SK-N-SH treated with all-trans-retinoic acid at 6 μM for 48 hours (cell line): Measurements from ENCODE around the gene ALDH1A2.

ENCODE experiments used
- ARNTL ChIP-seq: fragments of 450-650 bp; formaldehyde crosslinking; IDR thresholded peaks from 2 replicates; pipeline ENCODE4 v1.5.0; 2020; ENCODE audit warnings: low read depth, mild to moderate bottlenecking, moderate library complexity, borderline replicate concordance
- BACH2 ChIP-seq: fragments of 250-450 bp; sonication (Bioruptor Pico); IDR thresholded peaks from 2 replicates; pipeline ENCODE4 v1.9.0; 2021; ENCODE audit warnings: mild to moderate bottlenecking, borderline replicate concordance
- GLIS3 ChIP-seq: fragments of 250-450 bp; sonication (Bioruptor Pico); IDR thresholded peaks from 2 replicates; pipeline ENCODE4 v1.5.0; 2020; ENCODE audit warnings: mild to moderate bottlenecking, moderate library complexity
- PPARA ChIP-seq: fragments of 250-450 bp; sonication (Bioruptor Pico); IDR thresholded peaks from 2 replicates; pipeline ENCODE4 v1.5.0; 2020; ENCODE audit warnings: mild to moderate bottlenecking, borderline replicate concordance
- RARB ChIP-seq: fragments of 250-450 bp; sonication (Bioruptor Pico); IDR thresholded peaks from 2 replicates; pipeline ENCODE4 v1.8.0; 2021; ENCODE audit warnings: mild to moderate bottlenecking, moderate library complexity
- ZNF565 ChIP-seq: fragments of 450-650 bp; formaldehyde crosslinking; conservative IDR thresholded peaks from 2 replicates; pipeline ENCODE4 v1.5.0; 2020; ENCODE audit warnings: low read depth, mild to moderate bottlenecking, moderate library complexity
- ZNF8 ChIP-seq: fragments of 450-650 bp; formaldehyde crosslinking; IDR thresholded peaks from 2 replicates; pipeline ENCODE4 v1.5.0; 2020; ENCODE audit warnings: mild to moderate bottlenecking, moderate library complexity
- TF ChIP-seq, protein P1 (sequence below): fragments of 250-450 bp; sonication (Bioruptor Pico); IDR thresholded peaks from 2 replicates; pipeline ENCODE4 v1.5.1; 2021; ENCODE audit warnings: mild to moderate bottlenecking, moderate library complexity
- TF ChIP-seq, protein P2 (sequence below): fragments of 250-450 bp; sonication (Bioruptor Pico); IDR thresholded peaks from 2 replicates; pipeline ENCODE4 v1.8.0; 2020; ENCODE audit warnings: mild to moderate bottlenecking, moderate library complexity, borderline replicate concordance
- TF ChIP-seq, protein P3 (sequence below): fragments of 250-450 bp; sonication (Bioruptor Pico); IDR thresholded peaks from 2 replicates; pipeline ENCODE4 v1.5.1; 2020; ENCODE audit warnings: low read depth, mild to moderate bottlenecking, moderate library complexity

DNA sequence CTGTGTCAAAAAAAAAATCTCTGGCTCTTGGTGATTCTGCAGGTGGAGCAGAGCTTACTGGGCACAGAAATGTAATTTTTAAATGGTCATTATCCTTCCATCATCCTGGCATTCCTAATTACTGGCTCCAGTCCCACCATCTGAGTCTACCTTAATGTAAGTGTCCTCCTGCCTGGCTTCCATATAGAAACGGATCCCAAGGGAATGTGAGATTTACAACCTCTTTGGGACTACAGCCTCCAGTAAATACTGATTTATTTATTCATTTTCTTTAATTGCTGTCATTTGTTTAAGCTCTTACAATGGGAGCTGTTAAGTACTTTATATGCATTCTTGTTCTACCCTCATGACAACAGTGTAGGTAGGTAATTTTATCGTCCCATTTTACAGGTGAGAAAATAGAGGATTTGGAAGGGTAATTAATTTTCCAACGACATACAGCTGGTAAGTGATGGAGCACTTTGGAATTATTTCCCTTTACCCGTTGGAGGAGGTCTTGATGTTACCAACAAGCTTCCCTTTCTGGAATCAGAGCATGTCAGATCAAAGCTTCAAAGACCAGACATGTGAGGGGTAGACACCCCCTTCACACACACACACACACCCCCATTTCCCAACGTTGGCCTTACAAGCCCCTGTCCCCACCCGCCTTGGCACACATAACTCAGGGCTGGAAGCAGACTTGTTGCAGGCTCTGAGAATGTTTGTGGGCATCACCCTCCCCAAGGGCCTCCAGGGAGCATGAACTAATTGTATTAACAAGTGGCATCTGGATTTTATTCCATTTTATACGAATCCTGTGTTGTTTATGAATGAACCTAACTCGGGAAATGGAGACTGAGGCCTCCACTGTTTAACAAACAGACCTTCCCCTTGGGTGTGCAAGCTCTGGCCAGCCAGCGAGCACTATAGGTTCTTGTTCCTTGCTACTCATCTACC is 116.9 kb downstream of the ALDH1A2 start:
- TF ChIP-seq, protein P1, sequence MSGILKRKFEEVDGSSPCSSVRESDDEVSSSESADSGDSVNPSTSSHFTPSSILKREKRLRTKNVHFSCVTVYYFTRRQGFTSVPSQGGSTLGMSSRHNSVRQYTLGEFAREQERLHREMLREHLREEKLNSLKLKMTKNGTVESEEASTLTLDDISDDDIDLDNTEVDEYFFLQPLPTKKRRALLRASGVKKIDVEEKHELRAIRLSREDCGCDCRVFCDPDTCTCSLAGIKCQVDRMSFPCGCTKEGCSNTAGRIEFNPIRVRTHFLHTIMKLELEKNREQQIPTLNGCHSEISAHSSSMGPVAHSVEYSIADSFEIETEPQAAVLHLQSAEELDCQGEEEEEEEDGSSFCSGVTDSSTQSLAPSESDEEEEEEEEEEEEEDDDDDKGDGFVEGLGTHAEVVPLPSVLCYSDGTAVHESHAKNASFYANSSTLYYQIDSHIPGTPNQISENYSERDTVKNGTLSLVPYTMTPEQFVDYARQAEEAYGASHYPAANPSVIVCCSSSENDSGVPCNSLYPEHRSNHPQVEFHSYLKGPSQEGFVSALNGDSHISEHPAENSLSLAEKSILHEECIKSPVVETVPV (CRISPR knock-in tag): no peak
- TF ChIP-seq, protein P2, sequence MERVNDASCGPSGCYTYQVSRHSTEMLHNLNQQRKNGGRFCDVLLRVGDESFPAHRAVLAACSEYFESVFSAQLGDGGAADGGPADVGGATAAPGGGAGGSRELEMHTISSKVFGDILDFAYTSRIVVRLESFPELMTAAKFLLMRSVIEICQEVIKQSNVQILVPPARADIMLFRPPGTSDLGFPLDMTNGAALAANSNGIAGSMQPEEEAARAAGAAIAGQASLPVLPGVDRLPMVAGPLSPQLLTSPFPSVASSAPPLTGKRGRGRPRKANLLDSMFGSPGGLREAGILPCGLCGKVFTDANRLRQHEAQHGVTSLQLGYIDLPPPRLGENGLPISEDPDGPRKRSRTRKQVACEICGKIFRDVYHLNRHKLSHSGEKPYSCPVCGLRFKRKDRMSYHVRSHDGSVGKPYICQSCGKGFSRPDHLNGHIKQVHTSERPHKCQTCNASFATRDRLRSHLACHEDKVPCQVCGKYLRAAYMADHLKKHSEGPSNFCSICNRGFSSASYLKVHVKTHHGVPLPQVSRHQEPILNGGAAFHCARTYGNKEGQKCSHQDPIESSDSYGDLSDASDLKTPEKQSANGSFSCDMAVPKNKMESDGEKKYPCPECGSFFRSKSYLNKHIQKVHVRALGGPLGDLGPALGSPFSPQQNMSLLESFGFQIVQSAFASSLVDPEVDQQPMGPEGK (CRISPR knock-in tag): no peak
- TF ChIP-seq ARNTL (CRISPR knock-in tag) (no peak), ZNF8 (CRISPR knock-in tag) (no peak), GLIS3 (CRISPR knock-in tag) (no peak), BACH2 (CRISPR knock-in tag) (no peak), RARB (CRISPR knock-in tag) (no peak), PPARA (CRISPR knock-in tag) (no peak), ZNF565 (CRISPR knock-in tag) (no peak)
- TF ChIP-seq, protein P3, sequence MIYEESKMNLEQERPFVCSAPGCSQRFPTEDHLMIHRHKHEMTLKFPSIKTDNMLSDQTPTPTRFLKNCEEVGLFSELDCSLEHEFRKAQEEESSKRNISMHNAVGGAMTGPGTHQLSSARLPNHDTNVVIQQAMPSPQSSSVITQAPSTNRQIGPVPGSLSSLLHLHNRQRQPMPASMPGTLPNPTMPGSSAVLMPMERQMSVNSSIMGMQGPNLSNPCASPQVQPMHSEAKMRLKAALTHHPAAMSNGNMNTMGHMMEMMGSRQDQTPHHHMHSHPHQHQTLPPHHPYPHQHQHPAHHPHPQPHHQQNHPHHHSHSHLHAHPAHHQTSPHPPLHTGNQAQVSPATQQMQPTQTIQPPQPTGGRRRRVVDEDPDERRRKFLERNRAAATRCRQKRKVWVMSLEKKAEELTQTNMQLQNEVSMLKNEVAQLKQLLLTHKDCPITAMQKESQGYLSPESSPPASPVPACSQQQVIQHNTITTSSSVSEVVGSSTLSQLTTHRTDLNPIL: no peak
